Transverse colon (tissue), 4 donors: ENCODE data around the gene GDF2. TPM values are rescaled to one million over a fixed set of nuclear protein-coding genes. Genes with fewer than 3 reads are reported as not detected.

Source experiments
- DNase-seq: peaks from one replicate; pipeline ENCODE4 v3.0.0-alpha.2; 2019
- H3K27ac ChIP-seq, 4 donors: fragments of 200-600 bp; sonication (generic); 2 replicates each; pipeline ENCODE4 v1.5.1; 2016 to 2018; ENCODE audit warnings: inconsistent platforms in 4 of 4
- H3K27me3 ChIP-seq: fragments of 200-600 bp; sonication (generic); 2 replicates; pipeline ENCODE4 v1.5.1; 2017; ENCODE audit warnings: inconsistent platforms
- H3K36me3 ChIP-seq, 4 donors: fragments of 200-600 bp; sonication (generic); 2 replicates each; pipeline ENCODE4 v1.5.1; 2017 to 2019; ENCODE audit warnings: inconsistent platforms in 4 of 4
- H3K4me1 ChIP-seq, 4 donors: fragments of 200-600 bp; sonication (generic); 2 replicates each; pipeline ENCODE4 v1.5.1; 2017 to 2020; ENCODE audit warnings: inconsistent platforms in 4 of 4
- H3K4me3 ChIP-seq, 4 donors: fragments of 200-600 bp; sonication (generic); 1 replicate in 1 of 4; 2 replicates in 3 of 4; pipeline versions ENCODE4 v1.5.1 to v1.6.1; 2017 to 2019; ENCODE audit warnings: inconsistent platforms in 4 of 4
- H3K9me3 ChIP-seq, 2 donors: fragments of 200-600 bp; sonication (generic); 2 replicates each; pipeline ENCODE4 v1.5.1; 2017 to 2019; ENCODE audit warnings: inconsistent platforms in 2 of 2
- EP300 ChIP-seq: sonication (generic); formaldehyde crosslinking; IDR thresholded peaks from one replicate; pipeline ENCODE4 v1.6.1; 2017; ENCODE audit warnings: antibody characterized with exemption, low read depth
- POLR2A ChIP-seq: fragments of 450-650 bp; IDR thresholded peaks from one replicate; pipeline ENCODE4 v1.6.1; 2016; ENCODE audit warnings: antibody characterized with exemption, mild to moderate bottlenecking, moderate library complexity
- POLR2AphosphoS5 ChIP-seq, 3 donors: sonication (generic); formaldehyde crosslinking; IDR thresholded peaks; one replicate each; pipeline ENCODE4 v1.6.1; 2016; ENCODE audit warnings: antibody characterized with exemption in 3 of 3
- WGBS, 2 donors: methylation state at CpG; one replicate each; pipeline ENCODE4 v1.1.5; 2018; ENCODE audit warnings: low coverage in 1 of 2; 5-methylcytosine and 5-hydroxymethylcytosine counted together
- in situ Hi-C, 4 donors: fragments of 200-750 bp; cut with MboI; loops; one replicate each; pipeline versions ENCODE4 v1.15.0 to v1.15.1; 2017; ENCODE audit warnings: low sequenced_read_pairs in 3 of 4, low pct_ligation_motif_present in 1 of 4, low pct_unique_long_range_greater_than_20kb in 1 of 4
- intact Hi-C: fragments of 100-400 bp; cut with DNase I; formaldehyde crosslinking; loops from one replicate; pipeline ENCODE4 v1.15.1; 2023; ENCODE audit warnings: low total_unique reads
- total RNA-seq, 4 donors: library from RNA; depleted of rRNA; stranded (reverse); fragments of >200 nt; gene quantifications; one replicate each; pipeline ENCODE4 v1.1.0, GENCODE V29; 2016
- TF ChIP-seq, protein P1 (sequence below), 5 experiments: fragments of 200-600 bp in 3 of 5; fragments of 450-650 bp in 2 of 5; sonication (generic) in 3 of 5; IDR thresholded peaks; 1 replicate in 2 of 5; 2 replicates in 3 of 5; pipeline ENCODE4 v1.5.1; 2016 to 2017; ENCODE audit warnings: antibody characterized with exemption in 5 of 5, inconsistent platforms in 3 of 5, mild to moderate bottlenecking in 2 of 5, moderate library complexity in 1 of 5

Gene GDF2
- total RNA-seq, 4 donors from 2014 or later = not detected

GRCh38 chr10:47278152-47278473 lies 44.1 kb upstream of the GDF2 start:
- in situ Hi-C loops = no loop called here
- WGBS, 2 donors = 59% methylated on average over 14 of the region's 15 CpGs; no CpG with 5 or more reads in 1 of the 2 donors
- Histone ChIP-seq H3K9me3 (peaks cover 2 to 5% of the 10 kb centered on the region in 2 donors), H3K4me1 (peaks cover 0 to 8% (median 5%) of the 10 kb centered on the region in 4 donors), H3K27ac (no peak overlapping the region), H3K36me3 (no peaks in the 10 kb centered on the region), H3K4me3 (no peak overlapping the region), H3K27me3 (no peaks in the 10 kb centered on the region)
- TF ChIP-seq EP300 (no peak), POLR2AphosphoS5 (IDR thresholded peaks at IDR 0.05) (no peak), POLR2A (no peak)
- TF ChIP-seq, protein P1, sequence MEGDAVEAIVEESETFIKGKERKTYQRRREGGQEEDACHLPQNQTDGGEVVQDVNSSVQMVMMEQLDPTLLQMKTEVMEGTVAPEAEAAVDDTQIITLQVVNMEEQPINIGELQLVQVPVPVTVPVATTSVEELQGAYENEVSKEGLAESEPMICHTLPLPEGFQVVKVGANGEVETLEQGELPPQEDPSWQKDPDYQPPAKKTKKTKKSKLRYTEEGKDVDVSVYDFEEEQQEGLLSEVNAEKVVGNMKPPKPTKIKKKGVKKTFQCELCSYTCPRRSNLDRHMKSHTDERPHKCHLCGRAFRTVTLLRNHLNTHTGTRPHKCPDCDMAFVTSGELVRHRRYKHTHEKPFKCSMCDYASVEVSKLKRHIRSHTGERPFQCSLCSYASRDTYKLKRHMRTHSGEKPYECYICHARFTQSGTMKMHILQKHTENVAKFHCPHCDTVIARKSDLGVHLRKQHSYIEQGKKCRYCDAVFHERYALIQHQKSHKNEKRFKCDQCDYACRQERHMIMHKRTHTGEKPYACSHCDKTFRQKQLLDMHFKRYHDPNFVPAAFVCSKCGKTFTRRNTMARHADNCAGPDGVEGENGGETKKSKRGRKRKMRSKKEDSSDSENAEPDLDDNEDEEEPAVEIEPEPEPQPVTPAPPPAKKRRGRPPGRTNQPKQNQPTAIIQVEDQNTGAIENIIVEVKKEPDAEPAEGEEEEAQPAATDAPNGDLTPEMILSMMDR (IDR thresholded peaks at IDR 0.05) = no peak
- DNase-seq = peak; percentile 54
- intact Hi-C loops = no loop called here

DNA sequence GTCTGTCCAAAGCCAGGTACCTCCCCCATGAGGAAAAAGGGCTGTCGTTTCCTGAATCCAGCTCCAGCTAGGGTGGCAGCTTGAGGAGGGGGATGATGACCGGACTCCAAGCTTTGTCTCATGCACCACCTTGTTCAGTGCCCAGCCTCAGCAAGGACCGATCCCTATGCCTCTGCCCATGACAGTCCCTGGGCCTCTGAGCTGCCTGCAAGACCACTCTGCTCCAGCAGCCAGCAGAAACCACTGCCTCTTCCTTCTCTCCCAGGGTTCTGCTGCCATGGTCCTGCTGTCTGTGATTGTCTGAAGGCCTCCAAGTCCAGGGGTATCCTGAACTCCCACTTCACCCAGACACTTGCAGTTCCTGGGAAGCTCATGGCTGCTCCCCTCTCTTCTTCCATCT lies 43.5 kb upstream of the GDF2 start:
- no peak for DNase-seq
- whole genome bisulfite sequencing, 2 donors = 91% methylated on average over 3 of the region's 3 CpGs; no CpG with 5 or more reads in 1 of the 2 donors
- Histone ChIP-seq H3K4me1 (peaks cover 0 to 8% (median 5%) of the 10 kb centered on the region in 4 donors), H3K4me3 (no peak overlapping the region), H3K9me3 (no peaks in the 10 kb centered on the region), H3K27me3 (no peaks in the 10 kb centered on the region), H3K36me3 (no peaks in the 10 kb centered on the region), H3K27ac (no peak overlapping the region)
- intact Hi-C loops (no loop called here), in situ Hi-C loops (no loop called here)
- TF ChIP-seq, protein P1 (IDR thresholded peaks at IDR 0.05) = no peak
- TF ChIP-seq POLR2AphosphoS5 (IDR thresholded peaks at IDR 0.05) (no peak), POLR2A (no peak), EP300 (no peak)

DNA sequence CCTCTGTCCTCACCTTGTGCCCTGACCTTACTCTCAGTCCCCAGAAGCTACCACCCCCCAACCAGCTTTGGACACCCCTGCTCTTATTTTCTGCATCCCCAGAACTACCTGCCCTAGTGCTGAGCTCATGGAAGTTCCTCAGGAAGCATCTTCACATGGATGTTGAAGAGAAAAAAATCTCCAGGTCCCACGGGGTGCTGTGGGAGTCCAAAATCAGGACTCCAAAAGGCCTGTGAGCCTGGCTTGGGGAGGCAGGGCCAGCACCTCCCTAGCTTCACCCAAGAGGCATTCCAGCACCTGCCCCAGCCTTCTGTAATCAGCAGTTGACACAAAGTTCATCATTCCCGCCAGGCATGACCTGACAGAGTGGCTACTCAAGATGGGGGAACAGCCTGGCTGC lies 43.0 kb upstream of the GDF2 start:
- in situ Hi-C loops = no loop called here
- no peak overlapping the region for H3K27ac ChIP-seq
- no peak for TF ChIP-seq POLR2A
- no peak for TF ChIP-seq EP300
- TF ChIP-seq POLR2AphosphoS5 (IDR thresholded peaks at IDR 0.05) = no peak
- TF ChIP-seq, protein P1 (IDR thresholded peaks at IDR 0.05) = no peak
- DNase-seq = no peak
- no peaks in the 10 kb centered on the region for H3K27me3 ChIP-seq
- H3K36me3 ChIP-seq = no peaks in the 10 kb centered on the region
- H3K4me1 ChIP-seq = peaks cover 0 to 8% (median 5%) of the 10 kb centered on the region in 4 donors
- intact Hi-C loops = no loop called here
- no peaks in the 10 kb centered on the region for H3K9me3 ChIP-seq
- WGBS, 2 donors = 81% methylated on average over 2 of the region's 2 CpGs; no CpG with 5 or more reads in 1 of the 2 donors
- no peak overlapping the region for H3K4me3 ChIP-seq

DNA sequence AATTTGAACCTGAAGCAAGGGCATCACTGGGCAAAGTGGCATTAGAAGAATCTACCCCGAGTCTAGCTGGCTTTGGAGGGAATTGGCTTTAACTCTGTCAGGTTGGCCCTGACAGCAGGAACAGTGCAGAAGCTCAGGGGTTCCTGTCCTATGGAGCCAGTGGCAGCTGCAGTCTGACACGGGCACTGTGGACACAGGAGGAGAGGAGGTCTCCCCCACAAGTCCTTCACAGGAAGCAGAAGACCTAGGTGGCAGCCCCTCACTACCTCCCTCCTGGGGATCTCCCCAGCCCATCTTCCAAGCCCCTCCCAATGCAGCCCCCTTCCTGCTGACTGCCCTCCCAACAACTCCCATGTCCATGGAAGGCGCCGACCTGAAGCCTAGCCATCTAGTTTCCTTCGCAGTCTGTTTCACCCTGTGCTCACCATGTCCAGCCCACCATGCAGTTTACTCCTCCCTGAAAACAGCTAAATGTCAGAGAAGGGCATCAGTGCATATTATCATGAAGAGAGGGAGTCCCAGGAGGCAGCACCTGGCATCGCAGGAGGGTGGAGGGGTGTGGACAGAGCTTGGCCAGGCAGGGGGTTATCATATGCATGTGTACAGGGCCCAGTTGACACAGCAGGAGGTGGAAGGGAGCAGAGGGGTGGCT lies 40.1 kb upstream of the GDF2 start:
- DNase-seq = no peak
- no peaks in the 10 kb centered on the region for H3K9me3 ChIP-seq
- no peak overlapping the region for H3K27ac ChIP-seq
- H3K4me3 ChIP-seq = no peak overlapping the region
- no peaks in the 10 kb centered on the region for H3K27me3 ChIP-seq
- H3K36me3 ChIP-seq = no peaks in the 10 kb centered on the region
- no peak for TF ChIP-seq POLR2A
- TF ChIP-seq, protein P1 (IDR thresholded peaks at IDR 0.05) = no peak
- no peak for TF ChIP-seq POLR2AphosphoS5 (IDR thresholded peaks at IDR 0.05)
- no peak for TF ChIP-seq EP300
- intact Hi-C loops = no loop called here
- in situ Hi-C loops = no loop called here
- WGBS, 2 donors = 80 to 81% methylated on average over 1 to 6 of the region's 6 CpGs
- H3K4me1 ChIP-seq = peaks cover 0 to 10% (median 6%) of the 10 kb centered on the region in 4 donors
